Thyroid gland (tissue), 4 donors: Measurements from ENCODE around the gene PLD3. TPM values are rescaled to one million over a fixed set of nuclear protein-coding genes. Genes with fewer than 3 reads are reported as not detected.

ENCODE experiments used
- DNase-seq, 2 donors: peaks; one replicate each; pipeline ENCODE4 v3.0.0-alpha.2; 2019
- H3K27ac ChIP-seq, 3 donors: fragments of 200-600 bp; sonication (generic); 1 replicate in 2 of 3; 2 replicates in 1 of 3; pipeline ENCODE4 v1.5.1; 2016 to 2019; ENCODE audit warnings: mild to moderate bottlenecking in 1 of 3, moderate library complexity in 1 of 3
- H3K27me3 ChIP-seq: fragments of 200-600 bp; sonication (generic); one replicate; pipeline ENCODE4 v1.5.1; 2019
- H3K36me3 ChIP-seq, 2 donors: fragments of 200-600 bp; sonication (generic); one replicate each; pipeline ENCODE4 v1.5.1; 2016 to 2019
- H3K4me1 ChIP-seq, 2 donors: fragments of 200-600 bp; sonication (generic); one replicate each; pipeline ENCODE4 v1.5.1; 2017 to 2019
- H3K4me3 ChIP-seq, 3 donors: fragments of 200-600 bp; sonication (generic); replicated peaks in 1 of 3; 1 replicate in 2 of 3; 2 replicates in 1 of 3; pipeline ENCODE4 v1.5.1; 2016; ENCODE audit warnings: mild to moderate bottlenecking in 1 of 3
- H3K9me3 ChIP-seq: fragments of 200-600 bp; sonication (generic); one replicate; pipeline ENCODE4 v1.5.1; 2017
- POLR2A ChIP-seq, 2 donors: fragments of 450-650 bp; IDR thresholded peaks; one replicate each; pipeline ENCODE4 v1.6.1; 2017; ENCODE audit warnings: antibody characterized with exemption in 2 of 2, mild to moderate bottlenecking in 2 of 2, moderate library complexity in 1 of 2
- WGBS, 2 donors: methylation state at CpG; one replicate each; pipeline ENCODE4 v1.1.5; 2017; 5-methylcytosine and 5-hydroxymethylcytosine counted together
- intact Hi-C: fragments of 100-400 bp; cut with DNase I; formaldehyde crosslinking; loops from one replicate; pipeline ENCODE4 v1.15.1; 2023
- total RNA-seq, 4 donors: library from RNA; depleted of rRNA; stranded (reverse); fragments of >200 nt; gene quantifications; one replicate each; pipeline ENCODE4 v1.2.3, GENCODE V29; 2016
- TF ChIP-seq, protein P1 (sequence below), 6 experiments: fragments of 200-600 bp in 3 of 6; fragments of 450-650 bp in 3 of 6; sonication (generic) in 3 of 6; IDR thresholded peaks; one replicate each; pipeline ENCODE4 v1.5.1; 2016 to 2019; ENCODE audit warnings: antibody characterized with exemption in 6 of 6, mild to moderate bottlenecking in 2 of 6, inconsistent platforms in 1 of 6, moderate library complexity in 1 of 6

The PLD3 gene
- total RNA-seq, 4 donors from 2014 or later = 151 to 258 (median 244) TPM

DNA sequence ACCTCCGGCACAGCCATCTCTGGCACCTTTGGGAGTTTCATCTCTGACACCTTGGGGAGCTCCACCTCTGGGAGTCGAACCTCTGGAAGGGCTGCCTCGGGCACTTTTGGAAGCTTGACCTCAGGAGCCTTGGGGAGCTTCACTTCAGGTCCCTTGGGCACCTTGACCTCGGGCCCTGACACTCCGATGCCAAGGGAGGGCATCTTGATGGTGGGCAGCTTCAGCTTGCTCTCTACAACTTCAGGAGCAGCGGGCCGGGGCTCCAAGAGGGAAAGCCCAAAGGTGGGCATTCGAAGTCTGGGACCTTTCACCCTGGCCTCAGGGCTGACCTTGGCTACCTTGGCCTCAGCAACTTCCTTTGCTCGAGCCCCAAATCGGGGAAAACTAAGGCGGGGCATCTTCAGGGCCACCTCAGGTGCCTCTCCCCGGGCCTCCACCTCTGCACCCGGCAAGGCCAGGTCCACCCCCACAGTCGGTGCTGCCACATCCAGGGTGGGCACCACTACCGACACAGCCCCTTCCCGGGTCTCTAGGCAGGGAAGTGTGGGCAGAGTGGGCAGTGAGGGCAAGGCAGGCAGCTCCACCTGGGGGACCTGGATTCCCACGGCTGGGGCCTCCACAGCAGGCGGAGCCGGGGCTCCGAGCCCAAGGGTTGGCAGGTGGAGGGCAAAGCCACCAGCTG, 48.5 kb downstream of the PLD3 start:
- 91 to 93% methylated on average over 11 of the region's 20 CpGs for WGBS, 2 donors
- Histone ChIP-seq H3K27ac (no peak overlapping the region), H3K4me3 (no peak overlapping the region), H3K9me3 (no peaks in the 10 kb centered on the region), H3K4me1 (peaks cover 6 to 10% of the 10 kb centered on the region in 2 donors), H3K36me3 (peaks cover 0 to 4% of the 10 kb centered on the region in 2 donors), H3K27me3 (no peaks in the 10 kb centered on the region)
- DNase-seq = no peak
- TF ChIP-seq POLR2A (IDR thresholded peaks at IDR 0.05) = no peak
- TF ChIP-seq, protein P1, sequence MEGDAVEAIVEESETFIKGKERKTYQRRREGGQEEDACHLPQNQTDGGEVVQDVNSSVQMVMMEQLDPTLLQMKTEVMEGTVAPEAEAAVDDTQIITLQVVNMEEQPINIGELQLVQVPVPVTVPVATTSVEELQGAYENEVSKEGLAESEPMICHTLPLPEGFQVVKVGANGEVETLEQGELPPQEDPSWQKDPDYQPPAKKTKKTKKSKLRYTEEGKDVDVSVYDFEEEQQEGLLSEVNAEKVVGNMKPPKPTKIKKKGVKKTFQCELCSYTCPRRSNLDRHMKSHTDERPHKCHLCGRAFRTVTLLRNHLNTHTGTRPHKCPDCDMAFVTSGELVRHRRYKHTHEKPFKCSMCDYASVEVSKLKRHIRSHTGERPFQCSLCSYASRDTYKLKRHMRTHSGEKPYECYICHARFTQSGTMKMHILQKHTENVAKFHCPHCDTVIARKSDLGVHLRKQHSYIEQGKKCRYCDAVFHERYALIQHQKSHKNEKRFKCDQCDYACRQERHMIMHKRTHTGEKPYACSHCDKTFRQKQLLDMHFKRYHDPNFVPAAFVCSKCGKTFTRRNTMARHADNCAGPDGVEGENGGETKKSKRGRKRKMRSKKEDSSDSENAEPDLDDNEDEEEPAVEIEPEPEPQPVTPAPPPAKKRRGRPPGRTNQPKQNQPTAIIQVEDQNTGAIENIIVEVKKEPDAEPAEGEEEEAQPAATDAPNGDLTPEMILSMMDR (IDR thresholded peaks at IDR 0.05) = no peak
- intact Hi-C loops = no loop called here

DNA sequence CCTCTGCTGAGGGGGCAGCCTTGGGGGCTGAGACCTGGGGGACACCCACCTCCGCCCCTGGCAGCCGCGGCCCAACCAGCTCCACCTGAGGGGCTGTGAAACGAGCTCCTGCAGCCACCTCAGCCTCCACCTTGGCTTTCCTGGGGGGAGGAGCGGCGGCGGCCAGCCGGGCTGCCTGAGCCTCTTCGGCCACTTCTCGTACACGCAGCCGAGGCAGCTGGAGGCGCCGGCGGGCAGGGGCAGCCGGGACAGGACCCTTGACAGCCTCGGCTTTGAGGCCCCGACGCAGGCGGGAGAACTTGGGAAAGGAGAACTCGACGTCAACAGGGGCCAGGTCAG, 49.0 kb downstream of the PLD3 start:
- WGBS, 2 donors = 93 to 95% methylated on average over 10 to 11 of the region's 22 CpGs
- no peak overlapping the region for H3K4me3 ChIP-seq
- no peaks in the 10 kb centered on the region for H3K9me3 ChIP-seq
- intact Hi-C loops = no loop called here
- no peak overlapping the region for H3K27ac ChIP-seq
- TF ChIP-seq POLR2A (IDR thresholded peaks at IDR 0.05) = no peak
- TF ChIP-seq, protein P1 (IDR thresholded peaks at IDR 0.05) = no peak
- DNase-seq = no peak
- H3K27me3 ChIP-seq = no peaks in the 10 kb centered on the region
- peaks cover 0 to 4% of the 10 kb centered on the region in 2 donors for H3K36me3 ChIP-seq
- H3K4me1 ChIP-seq = peaks cover 6 to 10% of the 10 kb centered on the region in 2 donors

DNA sequence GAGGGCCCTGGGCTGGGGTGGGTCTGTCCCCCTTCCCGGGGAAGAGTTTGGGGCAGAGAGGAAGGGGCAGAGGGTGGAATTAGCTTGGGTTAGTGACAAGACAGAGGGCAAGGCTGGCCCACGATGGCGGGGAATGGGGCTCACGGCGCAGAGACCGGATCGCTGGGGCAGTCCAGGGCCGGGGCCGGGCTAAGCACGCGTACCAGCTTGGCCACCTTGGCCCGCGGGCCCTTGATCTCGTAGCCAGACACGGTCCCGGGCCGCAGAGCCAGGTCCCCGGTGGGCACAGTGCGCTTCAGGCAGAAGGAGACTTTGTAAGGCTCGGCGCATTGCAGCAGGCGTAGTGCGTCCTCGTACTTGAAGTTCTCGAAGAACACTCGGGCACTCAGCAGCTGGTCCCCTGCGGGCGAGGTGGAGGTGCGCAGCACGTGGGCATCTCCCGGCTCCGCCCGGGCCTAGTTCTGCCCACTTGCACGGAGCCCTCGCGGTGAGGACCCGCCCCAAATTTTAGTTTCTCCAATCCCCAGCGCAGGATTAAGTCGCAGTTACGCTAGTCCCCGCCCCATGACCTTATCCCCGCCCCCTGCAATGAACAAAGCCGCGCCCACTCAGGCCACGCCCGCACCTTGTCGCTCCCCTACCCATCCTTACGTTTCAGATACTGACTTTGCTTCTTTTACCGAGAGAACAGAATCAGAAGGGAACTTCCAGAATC, 50.1 kb downstream of the PLD3 start:
- Histone ChIP-seq H3K4me1 (peaks cover 0 to 13% of the 10 kb centered on the region in 2 donors), H3K27me3 (no peaks in the 10 kb centered on the region), H3K4me3 (no peak overlapping the region), H3K9me3 (no peaks in the 10 kb centered on the region), H3K36me3 (peaks cover 0 to 4% of the 10 kb centered on the region in 2 donors), H3K27ac (no peak overlapping the region)
- TF ChIP-seq, protein P1 (IDR thresholded peaks at IDR 0.05) = no peak
- WGBS, 2 donors = 34 to 37% methylated on average over 31 to 41 of the region's 49 CpGs
- intact Hi-C loops = no loop called here
- peak; percentile 52 to 71 for DNase-seq

DNA sequence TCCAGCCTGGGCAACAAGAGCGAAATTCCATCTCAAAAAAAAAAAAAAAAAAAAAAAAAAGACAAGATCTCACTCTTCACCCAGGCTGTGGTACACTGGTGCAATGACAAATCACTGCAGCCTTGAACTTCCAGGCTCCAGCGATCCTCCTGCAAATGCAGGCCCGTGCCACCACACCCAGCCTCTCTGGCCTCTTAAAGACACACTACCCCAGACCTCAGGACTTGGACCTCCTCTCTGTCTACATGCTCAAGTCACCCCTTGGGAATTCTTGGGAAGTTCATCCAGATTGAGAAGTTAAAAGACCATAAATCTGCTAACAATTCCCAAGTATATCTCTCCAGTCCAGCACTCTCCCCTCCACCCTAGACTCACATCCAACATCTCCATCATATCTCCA, 52.1 kb downstream of the PLD3 start:
- H3K4me1 ChIP-seq = peaks cover 4 to 8% of the 10 kb centered on the region in 2 donors
- 60 to 73% methylated on average over 3 of the region's 3 CpGs for WGBS, 2 donors
- intact Hi-C loops = no loop called here

DNA sequence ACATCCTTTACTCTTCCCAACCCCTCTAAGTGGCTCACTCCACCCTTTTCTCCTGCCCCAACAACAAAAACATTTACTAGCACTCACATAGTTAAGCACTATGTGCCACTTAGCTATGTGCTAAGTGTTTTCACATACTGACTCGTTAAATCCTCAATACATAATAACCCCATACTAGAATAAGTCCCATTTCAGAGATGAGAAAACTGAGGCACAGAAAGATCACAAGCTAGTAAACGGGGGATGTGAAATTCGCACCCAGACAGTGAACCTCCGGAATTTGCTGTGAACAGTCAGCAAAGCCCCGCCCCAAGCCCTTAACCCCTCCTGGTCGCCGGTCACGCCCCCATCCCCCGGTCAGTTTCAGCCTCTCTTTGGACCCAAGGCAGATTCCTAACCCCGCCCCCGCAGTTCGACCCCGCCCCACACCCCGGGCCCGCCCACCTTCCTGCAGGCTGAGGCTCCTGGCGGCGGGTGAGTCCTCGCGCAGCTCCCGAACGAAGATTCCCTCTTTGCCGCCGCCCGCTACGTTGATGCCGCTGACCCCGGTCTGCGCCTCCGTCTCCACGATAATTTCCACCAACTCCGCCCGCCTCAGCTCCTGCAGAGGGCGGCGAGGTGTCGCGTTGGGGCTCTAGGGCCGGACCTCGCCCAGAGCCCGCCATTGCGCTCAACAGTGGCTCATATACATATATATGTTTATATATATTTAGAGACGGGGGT, 54.9 kb downstream of the PLD3 start:
- intact Hi-C loops = no loop called here
- no peaks in the 10 kb centered on the region for H3K36me3 ChIP-seq
- no peak for TF ChIP-seq POLR2A (IDR thresholded peaks at IDR 0.05)
- TF ChIP-seq, protein P1 (IDR thresholded peaks at IDR 0.05) = peak in 1 of 6 experiments; percentile 23
- peak; percentile 90 to 92 for DNase-seq
- peaks cover 4 to 8% of the 10 kb centered on the region in 2 donors for H3K4me1 ChIP-seq
- H3K9me3 ChIP-seq = no peaks in the 10 kb centered on the region
- H3K4me3 ChIP-seq = peak overlapping the region in 2 of 3 donors; percentile 11 to 53
- H3K27ac ChIP-seq = peak overlapping the region; percentile 63 to 89 (median 63)
- 1 to 2% methylated on average over 23 to 27 of the region's 41 CpGs for WGBS, 2 donors
- no peaks in the 10 kb centered on the region for H3K27me3 ChIP-seq

More for the DNA sequence above, 52.1 kb downstream of the PLD3 start:
- peaks cover 0 to 4% of the 10 kb centered on the region in 2 donors for H3K36me3 ChIP-seq
- H3K9me3 ChIP-seq = no peaks in the 10 kb centered on the region
- H3K4me3 ChIP-seq = no peak overlapping the region
- DNase-seq = no peak
- TF ChIP-seq POLR2A (IDR thresholded peaks at IDR 0.05) = no peak
- no peak overlapping the region for H3K27ac ChIP-seq
- H3K27me3 ChIP-seq = no peaks in the 10 kb centered on the region
